ENCODE measurements around the gene BTN1A1.
"Not testable (repeated sequence)": the region's sequence is repeated elsewhere in the genome, so short reads cannot be mapped to it uniquely, and the experiment has no call there.

Gene BTN1A1

DNA sequence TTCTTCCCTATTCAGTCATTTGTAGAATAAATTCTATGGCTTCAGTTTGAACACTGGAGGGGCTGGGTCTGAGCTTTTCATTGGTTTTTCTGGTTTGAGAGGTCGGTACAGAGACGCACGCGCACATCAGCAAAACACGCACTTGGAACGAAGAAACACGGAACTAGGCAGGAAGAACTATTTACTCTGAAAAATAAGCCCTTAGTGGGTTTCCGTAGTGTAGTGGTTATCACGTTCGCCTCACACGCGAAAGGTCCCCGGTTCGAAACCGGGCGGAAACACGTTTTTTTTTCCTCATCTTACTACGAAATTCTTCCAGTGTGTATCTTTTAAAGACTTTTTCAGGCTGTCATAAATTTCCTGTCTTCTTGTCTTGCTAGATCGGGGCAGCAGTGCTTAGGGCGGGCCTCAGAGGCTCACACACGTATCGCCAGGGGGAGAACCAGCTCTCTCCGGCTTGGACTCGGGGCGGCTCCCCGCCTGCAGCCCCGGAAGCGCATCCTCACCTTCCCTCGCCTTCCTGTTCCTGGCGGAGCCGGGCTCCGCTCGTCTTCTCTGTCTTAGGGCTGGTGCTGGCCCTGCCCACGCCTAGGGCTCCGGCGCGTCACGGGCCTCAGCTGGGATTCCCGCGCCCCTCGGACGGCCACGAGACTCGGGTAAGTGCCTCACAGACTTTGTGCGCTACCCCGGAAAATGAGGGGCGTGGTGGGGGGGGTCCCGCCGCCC lies 37.9 kb downstream of the BTN1A1 start, which contains the start of gene HMGN4:
Gene HMGN4 (plus strand): TSS at position 521 of the 726 bp plus-strand sequence. CDS start 6,841 bp downstream, outside the sequence.
- peak; percentile 95 for DNase-seq

DNA sequence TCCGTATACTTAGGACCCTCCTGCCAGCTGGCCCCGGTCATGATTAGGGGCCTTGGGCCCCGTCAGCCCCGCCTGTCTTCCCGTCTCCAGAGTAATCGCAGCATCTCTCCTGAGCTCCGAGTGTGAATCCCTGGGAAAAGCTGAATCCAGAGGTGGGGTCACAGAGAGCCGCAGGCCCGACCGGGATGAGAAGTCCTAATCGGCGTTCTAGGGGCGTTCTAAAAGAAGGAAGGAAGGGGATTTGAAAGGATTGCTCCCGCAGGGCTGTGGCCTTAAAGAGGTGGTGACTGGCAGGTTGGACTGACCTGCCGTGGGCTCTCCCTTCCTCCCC lies 38.4 kb downstream of the BTN1A1 start:
- DNase-seq: no peak

- no peak for DNase-seq
Measured at GRCh38 chr6:26539071-26539615, 39.0 kb downstream of the BTN1A1 start.

DNA sequence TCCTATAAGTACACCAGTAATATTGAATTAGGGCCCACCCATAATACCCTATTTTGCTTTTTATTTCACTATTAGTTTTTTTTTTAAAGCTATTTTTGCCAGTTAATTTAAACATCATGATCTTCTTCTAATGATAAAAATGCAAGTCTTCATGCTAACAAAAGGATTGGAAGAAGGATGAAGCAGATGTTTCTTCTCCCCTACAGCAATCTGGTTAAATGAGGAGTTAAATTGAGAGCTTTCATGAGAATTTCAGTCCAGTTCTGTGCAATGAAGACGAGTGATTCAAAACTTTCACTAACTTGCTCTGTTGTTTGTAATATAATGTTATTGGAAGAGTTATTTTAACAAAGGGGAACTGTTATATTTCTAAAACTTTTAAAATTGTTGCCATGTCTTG lies 41.5 kb downstream of the BTN1A1 start:
- DNase-seq: no peak

DNA sequence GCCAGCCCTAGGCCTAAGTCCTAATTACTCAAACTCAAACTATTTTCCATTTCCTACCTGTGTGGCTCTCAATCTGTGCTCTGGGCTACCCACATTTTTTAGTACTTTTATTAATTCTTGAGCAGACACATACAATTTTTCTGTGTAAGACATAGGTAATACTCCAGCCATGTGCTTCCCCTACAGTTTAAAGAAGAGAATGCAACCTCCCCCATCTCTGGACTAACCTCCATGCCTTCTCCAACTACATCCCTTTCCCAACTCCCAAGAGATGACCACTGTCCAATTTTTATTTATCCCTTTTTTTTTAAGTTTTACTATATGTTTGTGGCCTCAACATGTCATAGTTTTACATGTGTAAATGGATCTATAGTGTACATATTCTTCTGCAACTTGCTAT lies 43.9 kb downstream of the BTN1A1 start:
- no peak for DNase-seq

GRCh38 chr6:26544473-26544872 lies 44.4 kb downstream of the BTN1A1 start:
- no peak for DNase-seq

- DNase-seq: no peak
Measured at GRCh38 chr6:26545627-26546026, 45.5 kb downstream of the BTN1A1 start.

GRCh38 chr6:26547363-26547762 lies 47.3 kb downstream of the BTN1A1 start:
- not testable (repeated sequence) for DNase-seq

- DNase-seq: no peak
Measured at GRCh38 chr6:26550250-26550993, 50.3 kb downstream of the BTN1A1 start.

- DNase-seq: no peak
Measured at GRCh38 chr6:26552205-26552604, 52.1 kb downstream of the BTN1A1 start.

DNA sequence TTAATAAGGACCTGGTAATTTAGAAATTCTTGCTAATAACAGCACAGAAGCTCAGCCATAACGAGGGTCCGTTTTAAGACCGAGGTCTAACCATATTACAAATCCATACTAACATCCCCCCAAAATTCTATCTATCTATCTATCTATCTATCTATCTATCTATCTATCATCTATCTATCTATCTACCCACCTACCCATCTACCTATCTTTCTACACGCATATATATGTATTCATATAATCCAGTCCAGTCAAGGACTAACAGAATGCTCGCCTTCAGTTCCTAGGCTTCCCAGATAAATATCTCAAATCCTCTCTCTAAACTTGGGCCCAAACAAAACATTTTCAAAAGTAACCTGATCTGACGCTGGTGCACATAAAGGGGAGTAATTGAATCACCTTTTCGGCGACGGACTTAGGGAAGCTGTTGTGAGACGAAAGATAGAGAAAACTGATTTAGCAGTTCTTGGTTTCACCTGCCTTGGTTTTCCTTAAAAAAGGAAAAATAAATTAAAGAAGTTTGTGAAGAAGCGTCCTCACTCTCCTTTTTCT lies 52.6 kb downstream of the BTN1A1 start:
- no peak for DNase-seq

GRCh38 chr6:26553264-26553634 lies 53.1 kb downstream of the BTN1A1 start:
- peak; percentile 74 for DNase-seq

DNA sequence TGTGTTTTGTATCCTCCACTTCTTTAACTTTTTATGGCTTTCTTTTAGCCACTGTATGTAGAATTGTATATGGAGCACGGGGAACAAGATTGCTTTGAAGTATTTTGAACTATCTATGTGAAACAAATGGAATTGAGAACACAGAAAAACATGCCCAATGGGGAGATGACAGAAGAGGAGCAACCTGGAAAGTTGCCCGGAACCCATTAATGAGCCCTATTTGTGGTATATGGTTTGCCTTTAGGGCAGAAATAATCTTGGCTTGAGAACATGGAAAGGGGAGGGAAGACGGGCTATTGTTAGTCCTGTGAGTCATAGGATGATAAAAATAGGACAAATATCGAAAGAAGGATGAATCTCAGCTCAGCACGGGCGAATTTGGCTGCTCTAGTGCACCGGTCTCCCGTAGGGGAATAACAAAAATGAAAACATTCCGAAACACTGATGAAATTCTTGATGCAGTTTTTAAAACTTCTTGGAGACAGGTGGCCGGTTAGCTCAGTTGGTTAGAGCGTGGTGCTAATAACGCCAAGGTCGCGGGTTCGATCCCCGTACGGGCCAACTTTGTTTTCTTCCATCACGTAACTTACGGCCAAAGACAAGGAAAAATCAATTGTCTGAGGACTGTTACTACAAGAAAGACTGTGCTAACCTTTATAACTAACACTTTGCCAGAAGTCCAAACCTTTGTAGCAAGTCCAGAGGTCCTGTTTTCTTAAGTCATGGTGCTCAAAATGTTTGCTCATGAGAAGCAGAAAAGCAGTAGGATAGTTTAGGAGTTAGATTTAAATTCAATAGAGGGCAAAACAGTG lies 53.7 kb downstream of the BTN1A1 start:
- peak; percentile 82 for DNase-seq

GRCh38 chr6:26554447-26554696 lies 54.3 kb downstream of the BTN1A1 start:
- DNase-seq: no peak

- peak; percentile 54 for DNase-seq
Measured at GRCh38 chr6:26554697-26555504, 54.8 kb downstream of the BTN1A1 start.

- no peak for DNase-seq
Measured at GRCh38 chr6:26555505-26556262, 55.6 kb downstream of the BTN1A1 start.

DNA sequence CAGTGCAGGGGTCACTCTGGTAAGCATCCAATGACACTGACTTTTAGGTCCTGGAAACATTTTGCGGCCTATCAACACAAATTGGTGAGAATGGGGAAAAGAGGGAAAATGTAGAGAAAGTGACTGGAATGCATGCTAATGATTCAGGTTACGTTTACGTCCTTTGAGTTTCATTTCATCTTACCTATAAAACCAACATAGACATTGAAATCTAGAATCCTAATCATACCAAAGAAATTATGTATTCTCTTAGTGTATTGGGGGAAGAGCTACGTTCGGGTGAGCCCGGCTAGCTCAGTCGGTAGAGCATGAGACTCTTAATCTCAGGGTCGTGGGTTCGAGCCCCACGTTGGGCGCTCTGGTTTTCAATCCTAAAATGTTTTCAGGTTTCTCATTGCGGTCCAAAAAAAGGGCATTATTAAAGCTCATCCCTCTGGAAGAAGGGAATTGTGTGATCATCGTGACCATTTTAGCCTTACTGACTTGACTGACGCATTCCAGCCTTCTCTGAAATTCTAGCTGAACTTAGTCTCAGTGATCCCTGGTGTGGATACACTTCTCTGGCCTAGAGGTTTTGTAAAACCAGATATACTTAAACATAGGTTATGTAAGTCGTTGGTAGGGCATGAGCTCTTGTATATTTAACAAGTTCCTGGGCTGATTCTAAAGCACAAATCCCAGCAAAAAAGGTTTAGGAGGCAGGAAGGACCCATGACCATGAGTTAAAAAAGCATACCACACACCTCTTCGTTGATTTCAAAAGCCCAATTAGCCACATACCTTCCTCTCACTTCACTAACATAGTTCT lies 56.4 kb downstream of the BTN1A1 start:
- DNase-seq: no peak

Data from KG1 (cell line).